ENCODE results near the gene BCKDHA. TPM values are rescaled to one million over a fixed set of nuclear protein-coding genes. Genes with fewer than 3 reads are reported as not detected.

Gene BCKDHA
- total and polyA plus RNA-seq, 9 of the 15 experiments (the other 6 are each of a cell fraction or from before 2014, with no cell fraction given), result 4.5 to 52.5 (median 14.1) TPM

DNA sequence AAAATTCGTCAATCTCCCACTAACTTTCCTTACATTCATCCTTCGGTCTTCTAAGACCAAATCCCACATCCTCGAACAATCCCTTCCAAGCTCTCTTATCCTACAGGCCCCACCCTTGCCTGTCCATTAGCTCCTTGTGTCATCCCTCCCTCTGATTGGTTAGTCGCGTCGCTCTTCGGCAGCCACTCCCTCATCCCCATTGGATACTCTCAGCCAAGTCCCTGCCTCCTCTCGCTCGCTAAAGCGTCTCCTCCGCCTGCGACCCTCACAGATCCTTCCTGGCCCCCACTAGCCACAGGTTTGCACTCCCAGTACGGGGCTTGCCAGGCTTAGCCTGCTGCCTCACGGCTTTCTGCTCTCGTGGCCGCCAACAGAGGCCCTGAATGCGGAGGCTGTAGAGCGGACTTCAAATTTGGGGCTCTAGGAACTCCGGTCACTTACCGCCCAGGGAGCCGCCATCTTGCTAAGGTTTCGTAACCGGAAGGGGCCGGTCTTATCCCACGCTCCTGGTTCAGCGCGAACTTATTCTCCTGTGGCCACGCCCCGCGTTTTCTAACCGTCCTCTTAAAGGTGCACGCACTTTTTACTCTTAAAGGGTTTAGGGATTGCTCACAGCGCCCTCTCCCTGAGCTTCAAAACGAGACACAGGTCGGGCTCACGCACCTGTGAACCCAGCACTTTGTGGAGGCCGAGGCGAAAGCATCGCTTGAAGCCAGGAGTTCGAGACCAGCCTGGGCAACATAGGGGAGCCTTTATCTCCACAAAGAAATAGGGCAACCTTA is 42.0 kb downstream of the BCKDHA start, which contains the start of gene DMAC2 (continued):
- TF ChIP-seq HNRNPLL (IDR thresholded peaks at IDR 0.05; ENCODE audit: low read depth, low read length, poor library complexity, severe bottlenecking), result peak; percentile 70
- peak; percentile 95 for TF ChIP-seq TAF1 (IDR thresholded peaks at IDR 0.05; ENCODE audit: control insufficient read depth, extremely low read depth, insufficient read depth, low read length, severe bottlenecking)
- peak; percentile 67; the same call in 1 of the 2 replicates for TF ChIP-seq FOXM1 (IDR thresholded peaks at IDR 0.05; ENCODE audit: low read depth)
- no peak for TF ChIP-seq FOXM1 (CRISPR knock-in tag; IDR thresholded peaks at IDR 0.05; ENCODE audit: low read depth)
- TF ChIP-seq SNRNP70 (optimal IDR thresholded peaks at IDR 0.05; ENCODE audit: low read depth, low read length), result no peak
- TF ChIP-seq, protein P1, sequence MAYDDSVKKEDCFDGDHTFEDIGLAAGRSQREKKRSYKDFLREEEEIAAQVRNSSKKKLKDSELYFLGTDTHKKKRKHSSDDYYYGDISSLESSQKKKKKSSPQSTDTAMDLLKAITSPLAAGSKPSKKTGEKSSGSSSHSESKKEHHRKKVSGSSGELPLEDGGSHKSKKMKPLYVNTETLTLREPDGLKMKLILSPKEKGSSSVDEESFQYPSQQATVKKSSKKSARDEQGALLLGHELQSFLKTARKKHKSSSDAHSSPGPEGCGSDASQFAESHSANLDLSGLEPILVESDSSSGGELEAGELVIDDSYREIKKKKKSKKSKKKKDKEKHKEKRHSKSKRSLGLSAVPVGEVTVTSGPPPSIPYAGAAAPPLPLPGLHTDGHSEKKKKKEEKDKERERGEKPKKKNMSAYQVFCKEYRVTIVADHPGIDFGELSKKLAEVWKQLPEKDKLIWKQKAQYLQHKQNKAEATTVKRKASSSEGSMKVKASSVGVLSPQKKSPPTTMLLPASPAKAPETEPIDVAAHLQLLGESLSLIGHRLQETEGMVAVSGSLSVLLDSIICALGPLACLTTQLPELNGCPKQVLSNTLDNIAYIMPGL (CRISPR knock-in tag; IDR thresholded peaks at IDR 0.05), result 0 out of 2 replicates have a peak, but pooled peaks have one; percentile 49
- TF ChIP-seq TBL1XR1 (IDR thresholded peaks at IDR 0.05; ENCODE audit: low read length in 2 of 2), result peak in 1 of 2 experiments; percentile 32; a peak in 1 of 4 replicates
- peak; percentile 49 for TF ChIP-seq NEUROD1 (IDR thresholded peaks at IDR 0.05; ENCODE audit: borderline replicate concordance, low read depth, low read length, partially characterized antibody)
- no peak for TF ChIP-seq MAFF (IDR thresholded peaks at IDR 0.05; ENCODE audit: low read length)
- TF ChIP-seq HDGF (IDR thresholded peaks at IDR 0.05), result 0 out of 2 replicates have a peak, but pooled peaks have one; percentile 67
- TF ChIP-seq BRD4 (IDR thresholded peaks at IDR 0.05), result no peak
- 0 out of 2 replicates have a peak, but pooled peaks have one; percentile 25 for TF ChIP-seq ARID1B (IDR thresholded peaks at IDR 0.05)
- TF ChIP-seq CREB1 (IDR thresholded peaks at IDR 0.05), result peak; percentile 49
- TF ChIP-seq CREB1 (CRISPR knock-in tag; IDR thresholded peaks at IDR 0.05), result peak; percentile 62; the same call in 1 of the 2 replicates
- TF ChIP-seq, protein P2, sequence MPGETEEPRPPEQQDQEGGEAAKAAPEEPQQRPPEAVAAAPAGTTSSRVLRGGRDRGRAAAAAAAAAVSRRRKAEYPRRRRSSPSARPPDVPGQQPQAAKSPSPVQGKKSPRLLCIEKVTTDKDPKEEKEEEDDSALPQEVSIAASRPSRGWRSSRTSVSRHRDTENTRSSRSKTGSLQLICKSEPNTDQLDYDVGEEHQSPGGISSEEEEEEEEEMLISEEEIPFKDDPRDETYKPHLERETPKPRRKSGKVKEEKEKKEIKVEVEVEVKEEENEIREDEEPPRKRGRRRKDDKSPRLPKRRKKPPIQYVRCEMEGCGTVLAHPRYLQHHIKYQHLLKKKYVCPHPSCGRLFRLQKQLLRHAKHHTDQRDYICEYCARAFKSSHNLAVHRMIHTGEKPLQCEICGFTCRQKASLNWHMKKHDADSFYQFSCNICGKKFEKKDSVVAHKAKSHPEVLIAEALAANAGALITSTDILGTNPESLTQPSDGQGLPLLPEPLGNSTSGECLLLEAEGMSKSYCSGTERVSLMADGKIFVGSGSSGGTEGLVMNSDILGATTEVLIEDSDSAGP (CRISPR knock-in tag; IDR thresholded peaks at IDR 0.05), result peak; percentile 98
- 0 out of 2 replicates have a peak, but pooled peaks have one; percentile 10 for TF ChIP-seq ZBTB9 (CRISPR knock-in tag; IDR thresholded peaks at IDR 0.05)
- TF ChIP-seq, protein P3, sequence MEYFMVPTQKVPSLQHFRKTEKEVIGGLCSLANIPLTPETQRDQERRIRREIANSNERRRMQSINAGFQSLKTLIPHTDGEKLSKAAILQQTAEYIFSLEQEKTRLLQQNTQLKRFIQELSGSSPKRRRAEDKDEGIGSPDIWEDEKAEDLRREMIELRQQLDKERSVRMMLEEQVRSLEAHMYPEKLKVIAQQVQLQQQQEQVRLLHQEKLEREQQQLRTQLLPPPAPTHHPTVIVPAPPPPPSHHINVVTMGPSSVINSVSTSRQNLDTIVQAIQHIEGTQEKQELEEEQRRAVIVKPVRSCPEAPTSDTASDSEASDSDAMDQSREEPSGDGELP (CRISPR knock-in tag; IDR thresholded peaks at IDR 0.05; ENCODE audit: borderline replicate concordance), result peak; percentile 83; the same call in 1 of the 2 replicates
- peak; percentile 75 for TF ChIP-seq FOS (IDR thresholded peaks at IDR 0.05; ENCODE audit: extremely low read depth, insufficient read length)
- TF ChIP-seq POLR2A (conservative IDR thresholded peaks at IDR 0.05), result peak; percentile 99
- peak; percentile 89 for TF ChIP-seq CEBPG (CRISPR knock-in tag; IDR thresholded peaks at IDR 0.05)
- TF ChIP-seq CEBPG (tag; conservative IDR thresholded peaks at IDR 0.05 in 1 of 2, IDR thresholded peaks at IDR 0.05 in 1 of 2), result peak; percentile 91 to 93
- TF ChIP-seq KLF16 (IDR thresholded peaks at IDR 0.05), result 0 out of 2 replicates have a peak, but pooled peaks have one; percentile 39
- peak; percentile 72 for TF ChIP-seq ZBTB7A (IDR thresholded peaks at IDR 0.05; ENCODE audit: borderline replicate concordance, control insufficient read depth, low read depth, low read length)
- TF ChIP-seq LARP7 (IDR thresholded peaks at IDR 0.05), result 0 out of 2 replicates have a peak, but pooled peaks have one; percentile 46

Measured in K562 (cell line).